NCI-H2196 treated with DMSO at 0.1 percent for 48 hours (cell line): ENCODE data around the gene ENO2.
A peak's percentile ranks its signal among the peaks of the same experiment; 100 is the strongest.
"Not testable (repeated sequence)": the region's sequence is repeated elsewhere in the genome, so short reads cannot be mapped to it uniquely, and the experiment has no call there.

ENCODE experiments used
- DNase-seq: peaks from one replicate; lab custom pipeline; 2025; ENCODE audit not compliant: unreplicated experiment; lab: John Stamatoyannopoulos, UW

Gene ENO2

DNA sequence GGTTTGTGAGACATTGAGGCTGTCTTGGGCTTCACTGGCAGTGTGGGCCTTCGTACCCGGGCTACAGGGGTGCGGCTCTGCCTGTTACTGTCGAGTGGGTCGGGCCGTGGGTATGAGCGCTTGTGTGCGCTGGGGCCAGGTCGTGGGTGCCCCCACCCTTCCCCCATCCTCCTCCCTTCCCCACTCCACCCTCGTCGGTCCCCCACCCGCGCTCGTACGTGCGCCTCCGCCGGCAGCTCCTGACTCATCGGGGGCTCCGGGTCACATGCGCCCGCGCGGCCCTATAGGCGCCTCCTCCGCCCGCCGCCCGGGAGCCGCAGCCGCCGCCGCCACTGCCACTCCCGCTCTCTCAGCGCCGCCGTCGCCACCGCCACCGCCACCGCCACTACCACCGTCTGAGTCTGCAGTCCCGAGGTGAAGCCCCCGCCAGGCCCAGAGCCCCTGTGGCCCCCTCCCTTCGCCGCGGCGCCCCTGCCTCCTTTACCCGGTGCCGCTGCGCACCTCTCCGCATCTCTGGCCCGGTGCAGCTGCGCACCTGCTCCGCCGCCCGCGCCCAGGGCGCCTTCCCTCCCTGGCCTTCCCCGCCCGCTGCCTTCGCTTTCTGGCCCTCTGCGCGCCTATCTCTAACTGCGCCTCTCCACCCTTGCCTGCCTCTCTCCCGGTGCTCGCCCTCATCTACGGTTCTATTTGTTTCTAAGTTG, at the start of gene ENO2:
Gene ENO2 (plus strand): TSS at position 335 of the 701 bp plus-strand sequence. CDS start 1,253 bp downstream, outside the sequence.
- peak; percentile 13 for DNase-seq

DNA sequence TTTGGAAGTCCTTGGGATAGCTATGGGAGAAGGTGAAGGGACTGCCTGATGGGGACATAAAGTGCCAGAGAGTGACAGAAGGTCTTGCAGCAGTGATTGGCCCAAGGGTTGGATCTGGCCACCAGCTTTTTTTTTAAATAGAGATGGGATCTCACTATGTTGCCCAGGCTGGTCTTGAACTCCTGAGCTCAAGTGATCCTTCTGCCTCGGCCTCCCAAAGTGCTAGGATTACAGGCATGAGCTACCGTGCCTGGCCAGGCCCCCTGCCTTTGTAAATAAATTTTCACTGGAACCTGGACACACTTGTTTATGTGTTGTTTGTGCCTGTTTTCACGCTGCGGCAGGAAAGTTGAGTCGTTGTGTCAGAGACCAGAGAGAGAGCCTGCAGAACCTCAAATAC, 49.1 kb upstream of the ENO2 start:
- not testable (repeated sequence) for DNase-seq

DNA sequence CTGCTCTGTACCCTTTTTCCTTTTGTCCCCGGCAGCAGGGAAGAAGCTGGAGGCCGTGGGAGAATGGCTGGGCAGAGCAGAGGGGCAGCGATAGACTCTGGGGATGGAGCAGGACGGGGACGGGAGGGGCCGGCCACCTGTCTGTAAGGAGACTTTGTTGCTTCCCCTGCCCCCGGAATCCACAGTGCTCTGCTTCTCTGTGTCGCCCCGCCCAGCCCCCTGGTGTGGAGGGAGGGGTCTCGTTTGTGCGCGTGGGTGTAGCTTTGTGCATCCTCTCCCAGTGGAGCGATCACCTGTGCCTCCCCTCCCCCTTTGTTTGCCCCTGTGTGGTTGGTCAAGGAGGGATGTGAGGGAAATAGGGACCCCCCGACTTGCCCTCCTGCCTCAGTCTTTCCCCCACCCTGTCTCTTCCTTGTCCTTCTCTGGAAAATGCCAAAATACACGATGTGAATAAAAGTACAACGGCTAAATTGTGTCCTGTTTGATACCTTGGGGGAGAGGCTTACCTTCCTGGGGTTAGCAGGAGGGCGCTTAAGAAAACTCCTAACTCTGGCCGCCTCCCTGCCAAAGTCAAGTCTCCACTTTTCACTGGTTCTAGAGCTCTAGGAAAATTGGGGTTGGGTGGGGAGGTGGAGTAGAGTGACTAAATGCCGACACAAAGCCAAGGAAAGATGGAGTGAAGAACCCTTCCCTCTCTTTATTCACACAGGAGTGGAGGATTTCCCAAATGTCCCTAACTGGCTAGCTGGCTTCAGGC, 48.0 kb upstream of the ENO2 start:
- no peak for DNase-seq

DNA sequence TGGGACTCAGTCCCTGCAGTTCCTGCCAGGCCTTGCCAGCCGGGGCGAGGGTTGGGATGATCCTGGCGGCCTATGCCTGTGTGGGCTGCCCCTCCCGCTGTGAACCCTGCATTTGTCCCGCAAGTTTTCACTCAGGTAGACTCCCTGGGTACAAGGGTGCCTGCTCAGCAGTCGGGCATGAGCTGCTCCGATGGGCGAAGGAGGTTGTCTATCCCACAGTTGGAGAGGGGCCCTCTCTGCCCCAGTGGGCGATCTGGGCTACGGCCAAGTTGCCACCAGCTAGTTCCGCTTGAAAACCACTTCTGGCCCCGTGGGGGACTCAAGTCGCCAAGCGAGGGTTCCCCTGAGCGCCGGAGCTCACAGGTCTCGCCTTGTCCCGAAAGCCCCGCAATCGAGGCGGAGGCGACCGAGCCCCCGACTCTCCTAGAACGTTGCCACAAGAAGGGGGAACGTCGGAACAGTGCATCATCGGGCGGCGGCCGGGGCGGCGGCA, 47.4 kb upstream of the ENO2 start:
- DNase-seq = no peak

DNA sequence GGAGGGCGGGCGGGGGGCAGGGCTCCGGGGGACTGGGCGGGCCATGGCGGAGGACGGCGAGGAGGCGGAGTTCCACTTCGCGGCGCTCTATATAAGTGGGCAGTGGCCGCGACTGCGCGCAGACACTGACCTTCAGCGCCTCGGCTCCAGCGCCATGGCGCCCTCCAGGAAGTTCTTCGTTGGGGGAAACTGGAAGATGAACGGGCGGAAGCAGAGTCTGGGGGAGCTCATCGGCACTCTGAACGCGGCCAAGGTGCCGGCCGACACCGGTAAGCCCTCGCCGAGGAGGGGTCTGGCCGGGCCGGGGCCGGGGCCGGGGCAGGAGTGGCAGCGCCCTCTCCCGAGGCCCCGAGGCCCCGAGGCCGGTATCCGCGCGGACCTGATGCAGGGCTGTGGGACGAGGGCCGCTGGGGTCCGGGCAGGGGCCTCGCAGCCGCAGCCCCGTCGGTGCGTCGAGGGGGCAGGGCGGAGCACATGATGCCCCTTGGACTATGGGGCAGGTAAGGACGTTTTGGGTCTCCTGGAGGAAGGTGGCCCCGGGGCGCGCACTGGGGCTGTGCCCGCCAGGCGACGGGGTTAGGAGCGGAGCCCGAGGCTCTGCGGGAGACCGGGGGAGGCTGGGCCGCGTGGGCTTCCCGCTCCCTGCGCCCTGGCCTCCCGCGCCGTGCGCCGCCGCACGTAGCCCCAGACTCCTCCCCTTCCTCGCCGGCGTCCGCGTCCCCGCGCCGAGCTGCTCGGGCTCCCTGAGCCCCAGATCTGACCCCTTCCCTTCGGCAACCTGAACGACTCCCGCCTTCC, 46.8 kb upstream of the ENO2 start, which contains the start of gene TPI1:
Gene TPI1 (plus strand): TSS at position 119 of the 798 bp plus-strand sequence. CDS start 36 bp downstream, at position 155.
- no peak for DNase-seq

DNA sequence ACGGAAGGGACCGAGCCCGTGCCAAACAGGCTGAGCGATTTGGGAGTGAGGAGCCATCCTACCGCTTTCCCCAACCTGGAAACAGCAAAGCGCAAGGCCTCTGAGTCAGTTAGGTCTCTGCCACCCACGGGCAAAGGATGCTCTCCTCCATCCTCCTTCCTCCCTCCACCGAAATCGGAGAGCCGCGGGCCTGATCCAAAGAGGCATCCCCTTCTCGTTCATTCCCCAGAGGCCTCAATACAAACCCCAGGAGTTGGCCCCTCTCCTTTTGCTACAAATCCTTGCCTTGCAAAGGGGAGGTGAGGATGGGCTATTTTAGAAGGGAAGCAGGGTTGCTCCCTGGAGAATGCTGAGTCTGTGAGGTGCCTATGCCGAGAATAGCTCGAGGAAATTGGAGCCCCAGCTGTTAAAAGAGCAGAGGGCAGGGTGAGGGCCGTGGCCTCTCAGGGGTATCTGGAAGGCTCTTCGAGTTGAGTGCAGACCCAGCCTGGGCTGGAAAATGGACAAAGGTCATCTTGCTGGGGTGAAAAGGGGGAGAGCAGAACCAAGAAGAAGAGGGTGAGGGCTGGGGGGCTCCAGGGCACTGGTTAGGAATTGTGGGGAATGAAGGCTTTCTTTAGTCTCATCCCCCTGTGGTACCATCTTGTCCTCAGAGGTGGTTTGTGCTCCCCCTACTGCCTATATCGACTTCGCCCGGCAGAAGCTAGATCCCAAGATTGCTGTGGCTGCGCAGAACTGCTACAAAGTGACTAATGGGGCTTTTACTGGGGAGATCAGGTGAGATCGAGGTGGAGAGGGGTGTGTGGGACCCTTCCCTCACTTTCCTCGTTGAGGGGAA, 46.0 kb upstream of the ENO2 start:
- no peak for DNase-seq

DNA sequence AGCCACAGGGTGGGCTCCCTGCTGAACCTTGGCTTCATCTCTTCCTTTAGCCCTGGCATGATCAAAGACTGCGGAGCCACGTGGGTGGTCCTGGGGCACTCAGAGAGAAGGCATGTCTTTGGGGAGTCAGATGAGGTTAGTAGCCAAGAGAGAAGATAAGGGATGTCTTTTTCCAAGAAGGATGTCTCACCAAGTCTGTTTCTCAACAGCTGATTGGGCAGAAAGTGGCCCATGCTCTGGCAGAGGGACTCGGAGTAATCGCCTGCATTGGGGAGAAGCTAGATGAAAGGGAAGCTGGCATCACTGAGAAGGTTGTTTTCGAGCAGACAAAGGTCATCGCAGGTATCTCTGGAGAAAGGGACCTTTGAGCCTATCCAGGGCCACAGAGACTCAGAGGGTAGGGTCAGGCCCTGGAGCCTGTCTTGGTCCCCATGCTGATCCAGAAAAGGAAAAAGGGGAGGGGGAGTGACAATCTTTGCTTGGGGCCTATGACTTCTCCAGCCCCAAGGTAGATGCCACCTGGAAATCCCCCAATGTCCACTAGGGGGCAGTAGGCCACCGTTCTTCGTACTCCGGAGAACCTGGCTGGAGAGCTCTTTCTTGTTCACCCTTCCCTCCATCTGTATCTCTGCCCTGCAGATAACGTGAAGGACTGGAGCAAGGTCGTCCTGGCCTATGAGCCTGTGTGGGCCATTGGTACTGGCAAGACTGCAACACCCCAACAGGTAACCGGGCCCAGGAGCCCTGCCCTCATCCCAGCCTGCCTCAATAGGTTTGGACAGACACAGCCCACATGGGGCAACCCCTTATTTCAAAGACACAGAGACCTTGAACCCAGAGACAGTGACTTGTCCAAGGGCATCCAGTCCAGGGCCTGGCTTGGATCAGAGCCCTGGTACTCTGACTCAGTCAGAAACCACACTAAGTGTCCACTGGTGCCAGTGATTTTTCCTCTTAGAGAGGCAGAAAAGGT, 45.0 kb upstream of the ENO2 start:
- peak; percentile 13 for DNase-seq

DNA sequence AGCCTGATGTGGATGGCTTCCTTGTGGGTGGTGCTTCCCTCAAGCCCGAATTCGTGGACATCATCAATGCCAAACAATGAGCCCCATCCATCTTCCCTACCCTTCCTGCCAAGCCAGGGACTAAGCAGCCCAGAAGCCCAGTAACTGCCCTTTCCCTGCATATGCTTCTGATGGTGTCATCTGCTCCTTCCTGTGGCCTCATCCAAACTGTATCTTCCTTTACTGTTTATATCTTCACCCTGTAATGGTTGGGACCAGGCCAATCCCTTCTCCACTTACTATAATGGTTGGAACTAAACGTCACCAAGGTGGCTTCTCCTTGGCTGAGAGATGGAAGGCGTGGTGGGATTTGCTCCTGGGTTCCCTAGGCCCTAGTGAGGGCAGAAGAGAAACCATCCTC, 44.1 kb upstream of the ENO2 start:
- DNase-seq = not testable (repeated sequence)

DNA sequence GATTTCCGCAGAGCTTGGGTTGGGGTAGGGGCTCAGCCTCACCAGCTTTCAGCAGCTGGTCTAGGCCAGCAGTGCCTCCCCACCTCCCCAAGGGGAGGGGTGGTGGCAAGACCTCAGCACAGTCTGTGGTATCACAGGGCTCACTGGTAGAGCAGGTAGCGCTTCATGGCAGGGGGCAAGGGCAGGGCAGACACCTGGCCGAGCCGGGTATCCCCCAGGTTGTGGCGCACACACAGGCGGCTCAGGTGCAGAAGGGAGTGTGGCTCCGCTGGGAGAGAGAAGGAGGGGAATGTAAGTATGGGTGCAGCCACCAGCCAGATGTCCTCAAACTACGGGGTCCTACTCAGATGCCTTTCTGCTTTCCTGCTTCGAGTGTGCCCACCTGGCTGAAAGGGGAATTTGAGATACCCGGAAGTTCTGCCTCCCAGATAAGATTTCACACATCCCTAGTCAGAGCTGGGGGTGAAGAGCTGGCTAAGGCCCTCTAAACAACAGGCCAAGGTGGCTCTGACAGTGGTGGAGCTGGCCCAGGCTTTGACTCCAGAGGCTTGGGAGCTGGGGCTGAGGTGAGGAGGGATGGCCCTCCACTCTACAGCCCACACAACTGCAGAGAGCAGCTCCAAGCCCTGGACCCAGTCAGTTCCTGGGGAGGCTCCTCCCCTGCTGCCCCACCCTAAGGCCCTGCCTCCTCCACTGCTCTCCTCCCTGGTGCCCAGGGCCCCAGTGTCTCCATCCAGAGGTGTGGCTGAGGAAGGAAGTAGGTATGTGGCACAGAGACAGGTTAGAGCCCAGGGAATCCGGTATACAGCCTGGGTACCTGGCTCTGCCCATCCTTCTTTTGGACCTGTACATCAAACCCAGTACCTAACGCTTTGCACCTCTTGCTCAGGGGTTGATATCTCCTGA, 43.1 kb upstream of the ENO2 start:
- DNase-seq = no peak

DNA sequence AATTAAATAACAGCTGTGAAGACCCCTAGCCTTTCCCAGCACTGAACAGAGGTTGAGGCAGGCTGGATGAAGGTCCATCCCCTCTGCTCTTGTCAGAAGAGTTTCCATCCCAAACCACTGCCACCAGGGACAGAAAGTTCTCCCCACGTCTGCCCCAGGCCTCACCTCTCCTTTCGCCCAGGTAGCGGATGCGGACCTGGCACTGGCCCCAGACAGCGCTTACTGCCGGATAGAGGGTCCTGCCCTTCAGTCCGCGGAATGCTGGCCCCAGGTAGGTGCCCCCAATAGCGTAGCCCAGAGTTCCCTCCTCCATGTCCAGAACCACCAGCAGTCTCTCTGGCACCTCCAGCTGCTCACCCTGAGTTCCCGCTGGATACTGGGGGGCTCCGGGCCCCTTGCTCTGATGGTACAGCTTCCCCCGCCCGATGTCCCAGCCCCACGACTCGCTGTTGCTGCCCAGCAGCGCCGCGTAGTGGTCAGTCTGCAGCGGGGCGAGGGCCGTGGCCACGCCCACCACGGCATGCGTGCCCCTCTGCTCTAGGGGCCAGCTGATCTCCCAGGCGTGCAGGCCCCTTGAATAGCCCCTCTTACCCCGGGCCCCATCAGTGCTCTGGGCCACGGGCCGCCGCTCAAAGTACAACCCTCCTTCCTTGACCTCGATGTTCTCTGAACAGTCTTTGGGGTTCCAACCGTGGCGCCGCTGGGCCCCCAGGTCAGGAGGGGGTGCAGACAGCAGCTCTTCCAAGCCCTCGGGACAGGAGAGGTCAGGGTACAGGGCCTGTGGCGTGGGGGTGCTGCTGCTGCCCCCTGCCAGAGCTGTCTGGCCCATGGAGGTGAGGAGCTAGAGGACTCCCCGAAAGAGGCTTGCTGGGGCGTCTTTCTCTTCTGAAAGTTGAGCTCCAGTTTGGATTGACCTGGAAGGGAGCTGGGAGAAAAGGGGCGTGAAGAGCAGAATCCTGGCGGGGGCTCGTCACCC, 42.0 kb upstream of the ENO2 start:
- DNase-seq = peak; percentile 4

DNA sequence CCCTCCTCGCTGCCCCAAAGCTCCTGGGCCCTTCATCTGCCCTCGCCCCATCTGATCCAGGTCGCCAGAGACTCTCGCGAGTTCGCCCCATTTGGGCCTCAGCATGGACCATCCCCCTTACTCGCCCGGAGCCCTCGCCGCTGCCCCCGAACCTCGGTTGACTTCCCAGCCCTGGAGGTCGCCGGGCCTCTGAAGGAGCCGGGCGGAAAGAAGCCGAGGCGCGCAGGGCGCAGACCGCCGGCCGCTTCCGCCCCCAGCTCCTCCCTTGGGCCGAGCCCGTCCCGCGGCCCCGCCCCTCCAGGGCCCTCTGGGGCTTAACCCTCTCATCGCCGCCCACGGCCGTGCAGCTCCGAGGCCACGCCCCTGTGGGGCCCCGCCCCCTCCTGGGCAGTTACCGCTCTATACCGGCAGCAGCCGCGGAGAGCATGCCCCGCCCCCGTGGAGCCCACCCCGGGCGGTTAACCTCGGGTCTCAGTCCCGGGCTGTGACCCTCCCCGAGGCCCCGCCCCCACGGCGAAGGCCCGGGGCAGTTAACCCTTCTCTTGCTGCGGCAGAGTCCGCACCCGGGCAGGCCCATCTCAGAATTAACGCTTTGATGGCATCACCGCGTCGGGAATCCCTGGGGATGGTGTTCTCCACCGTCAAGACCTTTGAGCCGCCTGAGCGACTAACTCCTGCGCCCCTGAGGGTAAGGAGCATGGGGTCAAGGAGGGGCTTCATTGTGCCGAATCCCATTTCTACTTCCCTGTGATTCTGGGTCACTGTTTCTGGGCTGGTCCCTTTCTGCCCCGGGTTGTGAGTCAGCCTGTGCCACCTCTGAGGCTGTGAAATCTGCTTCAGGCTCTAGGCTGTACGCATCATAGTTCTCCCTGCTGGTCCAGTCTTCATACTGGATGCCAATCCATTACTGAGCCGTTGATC, 41.0 kb upstream of the ENO2 start, which contains the start of gene SPSB2:
Gene SPSB2 (minus strand): TSS at position 210 of the 921 bp plus-strand sequence. CDS start 402 bp downstream, outside the sequence.
- peak; percentile 63 for DNase-seq

DNA sequence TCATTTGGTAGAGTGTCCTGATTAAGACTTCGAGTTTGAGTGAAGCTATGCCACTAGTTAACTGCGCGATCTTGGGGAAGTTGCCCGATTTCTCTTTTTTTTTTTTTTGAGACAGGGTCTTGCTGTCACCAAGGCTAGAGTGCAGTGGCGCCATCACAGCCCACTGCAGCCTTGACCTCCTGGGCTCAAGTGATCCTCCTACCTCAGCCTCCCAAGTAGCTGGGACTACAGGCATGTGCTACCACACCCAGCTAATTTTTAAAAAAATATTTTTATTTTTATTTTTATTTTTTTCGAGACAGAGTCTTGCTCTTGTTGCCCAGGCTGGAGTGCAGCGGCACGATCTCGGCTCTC, 40.4 kb upstream of the ENO2 start:
- not testable (repeated sequence) for DNase-seq

DNA sequence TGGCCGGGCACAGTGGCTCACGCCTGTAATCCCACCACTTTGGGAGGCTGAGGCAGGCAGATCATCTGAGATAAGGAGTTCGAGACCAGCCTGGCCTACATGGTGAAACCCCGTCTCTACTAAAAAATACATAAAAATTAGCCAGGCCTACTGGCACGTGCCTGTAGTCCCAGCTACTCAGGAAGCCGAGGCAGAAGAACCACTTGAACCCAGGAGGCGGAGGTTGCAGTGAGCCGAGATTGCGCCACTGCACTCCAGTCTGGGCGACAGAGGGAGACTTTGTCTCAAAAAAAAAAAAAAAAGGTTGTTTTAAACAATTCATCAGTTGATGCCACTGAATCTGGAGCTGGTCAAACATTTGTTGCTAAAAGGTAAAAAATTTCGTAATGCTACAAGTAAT, 34.6 kb upstream of the ENO2 start:
- DNase-seq = not testable (repeated sequence)

DNA sequence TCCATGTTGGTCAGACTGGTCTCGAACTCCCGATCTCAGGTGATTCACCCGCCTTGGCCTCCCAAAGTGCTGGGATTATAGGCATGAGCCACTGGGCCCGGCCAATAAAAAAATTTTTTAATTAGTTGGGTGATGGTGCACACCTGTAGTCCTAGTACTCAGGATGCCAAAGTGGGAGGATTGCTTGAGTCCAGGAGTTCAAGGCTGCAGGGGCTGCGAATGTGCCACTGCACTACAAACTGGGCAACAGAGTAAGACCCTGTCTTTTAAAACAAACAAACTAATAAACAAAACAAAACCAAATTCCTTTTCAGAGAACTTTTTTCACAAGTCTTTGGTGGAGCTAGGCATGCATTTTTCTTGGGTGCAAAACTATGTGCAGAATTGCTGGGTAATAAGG, 31.1 kb upstream of the ENO2 start:
- DNase-seq = no peak

DNA sequence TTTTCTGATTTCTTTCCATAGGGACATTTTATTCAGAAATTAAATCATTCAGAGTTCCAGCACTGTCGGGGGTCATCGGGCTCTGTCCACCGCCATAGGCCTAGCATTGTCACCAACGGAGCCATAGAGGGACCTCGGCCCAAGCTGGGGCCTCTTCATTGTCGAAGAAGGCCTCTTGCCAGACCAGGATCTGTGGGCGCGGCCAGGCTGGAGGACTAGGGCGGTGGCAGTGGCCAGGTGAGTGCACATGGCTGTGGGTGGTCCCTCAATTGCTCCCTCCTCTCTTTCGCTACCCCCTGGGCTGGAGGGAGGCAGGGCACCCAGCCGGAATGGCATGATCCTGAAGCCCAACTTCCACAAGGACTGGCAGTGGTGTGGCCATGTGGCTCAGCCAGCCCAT, 30.7 kb upstream of the ENO2 start:
- DNase-seq = no peak

DNA sequence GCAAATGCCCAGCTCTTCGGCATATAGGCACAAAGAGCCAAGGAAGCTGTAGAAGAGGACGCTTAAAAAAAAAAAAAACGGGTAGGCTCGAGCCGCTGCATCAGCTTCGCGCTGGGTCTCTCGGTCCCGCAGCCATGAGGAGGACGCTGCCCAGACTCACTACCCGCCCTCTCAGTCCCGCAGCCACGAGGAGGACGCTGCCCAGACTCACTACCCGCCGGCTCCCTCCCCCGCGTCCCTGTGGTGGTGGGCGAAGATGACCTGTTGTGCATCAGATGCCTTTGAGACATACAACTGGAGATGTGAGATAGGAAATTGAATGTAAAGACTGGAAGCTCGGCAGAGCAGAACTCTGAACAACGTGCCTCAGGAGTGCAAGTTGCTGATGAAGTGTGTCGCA, 29.8 kb upstream of the ENO2 start:
- DNase-seq = no peak
